Measurements from ENCODE around the gene LIPF.

DNA sequence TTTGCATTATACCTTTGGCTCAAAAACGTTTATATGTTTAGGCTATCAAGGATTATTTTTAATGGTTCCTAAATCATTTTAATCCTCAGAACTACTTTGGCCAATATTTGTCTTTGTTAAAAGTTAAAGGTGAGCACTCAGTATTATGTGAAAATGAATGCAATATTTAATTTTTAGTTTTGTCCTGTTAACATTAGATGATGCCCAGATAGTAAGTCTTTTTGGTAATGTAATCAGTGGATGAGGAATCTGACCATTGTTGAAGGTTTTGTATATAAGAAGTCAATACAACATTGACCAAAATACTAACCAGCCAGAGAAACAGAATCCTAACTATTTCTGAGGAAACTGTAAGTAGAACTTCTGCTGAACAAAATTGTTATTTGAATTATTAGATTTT lies at the start of gene LIPF:
- TF ChIP-seq CTCF (conservative IDR thresholded peaks at IDR 0.05) (no peak), EZH2 (IDR thresholded peaks at IDR 0.05; ENCODE audit: low read depth) (no peak)

Data from PC-9 (cell line).